Left lung (tissue), 10 donors: ENCODE measurements around the gene FBXL16. TPM values are rescaled to one million over a fixed set of nuclear protein-coding genes. Genes with fewer than 3 reads are reported as not detected.

ENCODE experiments used
- ATAC-seq: fragments of 200-7000 bp; cut with Tn5 transposase; one replicate; pipeline ENCODE4 v1.9.1; 2020; ENCODE audit warnings: moderate library complexity
- DNase-seq, 4 donors: peaks; one replicate each; pipeline ENCODE4 v3.0.0-alpha.2; 2013 to 2020
- H3K27ac ChIP-seq, 2 donors: fragments of 200-600 bp; sonication (generic) in 1 of 2; one replicate each; pipeline versions ENCODE4 v1.5.0 to v1.8.0; 2020 to 2021
- H3K27me3 ChIP-seq, 2 donors: fragments of 200-600 bp; sonication (generic) in 1 of 2; one replicate each; pipeline versions ENCODE4 v1.5.0 to v1.8.0; 2020 to 2021
- H3K36me3 ChIP-seq, 2 donors: fragments of 200-600 bp; sonication (generic) in 1 of 2; one replicate each; pipeline versions ENCODE4 v1.5.0 to v1.8.0; 2020 to 2021
- H3K4me1 ChIP-seq, 2 donors: fragments of 200-600 bp; one replicate each; pipeline ENCODE4 v1.8.0; 2021
- H3K4me3 ChIP-seq, 2 donors: fragments of 200-600 bp; sonication (generic) in 1 of 2; one replicate each; pipeline versions ENCODE4 v1.5.0 to v1.8.0; 2020 to 2021; ENCODE audit warnings: mild to moderate bottlenecking in 1 of 2
- H3K9me3 ChIP-seq, 2 donors: fragments of 200-600 bp; sonication (generic) in 1 of 2; one replicate each; pipeline versions ENCODE4 v1.5.0 to v1.8.0; 2020 to 2021
- intact Hi-C, 2 donors: fragments of 100-400 bp; cut with DNase I; formaldehyde crosslinking; loops; one replicate each; pipeline versions ENCODE4 v1.11.2 to v1.14.2; 2022
- polyA plus RNA-seq, 6 donors: library from polyadenylated mRNA; unstranded; fragments of 120-200 nt; gene quantifications; one replicate each; pipeline ENCODE4 v1.2.1, GENCODE V29; 2013; ENCODE audit not compliant: insufficient read length in 6 of 6
- total RNA-seq, 2 donors: library from RNA; stranded (reverse); fragmentation: NEBNext Ultra II Directional; extraction: Animal tissue kit (Norgen Biotek cat#: 25700); gene quantifications; one replicate each; pipeline ENCODE4 v1.2.1, GENCODE V29; 2021
- TF ChIP-seq, protein P1 (sequence below), 2 donors: fragments of 200-600 bp; sonication (generic) in 1 of 2; IDR thresholded peaks; one replicate each; pipeline versions ENCODE4 v1.5.0 to v1.8.0; 2021; ENCODE audit warnings: antibody characterized with exemption in 2 of 2
- donor health status: DM: no; HTN: yes; CAD: no.
- donor health status: DM: no; HTN: no; CAD: no.

The FBXL16 gene
- total and polyA plus RNA-seq, 8 donors: 0.48 to 5.7 (median 0.72) TPM

- TF ChIP-seq, protein P1, sequence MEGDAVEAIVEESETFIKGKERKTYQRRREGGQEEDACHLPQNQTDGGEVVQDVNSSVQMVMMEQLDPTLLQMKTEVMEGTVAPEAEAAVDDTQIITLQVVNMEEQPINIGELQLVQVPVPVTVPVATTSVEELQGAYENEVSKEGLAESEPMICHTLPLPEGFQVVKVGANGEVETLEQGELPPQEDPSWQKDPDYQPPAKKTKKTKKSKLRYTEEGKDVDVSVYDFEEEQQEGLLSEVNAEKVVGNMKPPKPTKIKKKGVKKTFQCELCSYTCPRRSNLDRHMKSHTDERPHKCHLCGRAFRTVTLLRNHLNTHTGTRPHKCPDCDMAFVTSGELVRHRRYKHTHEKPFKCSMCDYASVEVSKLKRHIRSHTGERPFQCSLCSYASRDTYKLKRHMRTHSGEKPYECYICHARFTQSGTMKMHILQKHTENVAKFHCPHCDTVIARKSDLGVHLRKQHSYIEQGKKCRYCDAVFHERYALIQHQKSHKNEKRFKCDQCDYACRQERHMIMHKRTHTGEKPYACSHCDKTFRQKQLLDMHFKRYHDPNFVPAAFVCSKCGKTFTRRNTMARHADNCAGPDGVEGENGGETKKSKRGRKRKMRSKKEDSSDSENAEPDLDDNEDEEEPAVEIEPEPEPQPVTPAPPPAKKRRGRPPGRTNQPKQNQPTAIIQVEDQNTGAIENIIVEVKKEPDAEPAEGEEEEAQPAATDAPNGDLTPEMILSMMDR (IDR thresholded peaks at IDR 0.05): peak; percentile 94 to 98
- no peaks in the 10 kb centered on the region for H3K9me3 ChIP-seq
- no peak overlapping the region for H3K27ac ChIP-seq
- intact Hi-C loops: loop anchor here in 1 of 2 donors (5.0 kb wide), 1 partner anchor 71 kb away; no protein-coding TSS in a partner anchor
- H3K36me3 ChIP-seq: no peaks in the 10 kb centered on the region
- peaks cover 17 to 94% of the 10 kb centered on the region in 2 donors for H3K27me3 ChIP-seq
- H3K4me3 ChIP-seq: no peak overlapping the region
- H3K4me1 ChIP-seq: peaks cover 11 to 36% of the 10 kb centered on the region in 2 donors
- ATAC-seq (peak; percentile 73), DNase-seq (peak in 3 of 4 donors; percentile 81 to 98 (median 84))
Observed at GRCh38 chr16:711548-712320, 6.1 kb upstream of the FBXL16 start.

- peaks cover 7 to 30% of the 10 kb centered on the region in 2 donors for H3K4me1 ChIP-seq
- no peak for DNase-seq
- intact Hi-C loops: loop anchor here in 1 of 2 donors (5.0 kb wide), 1 partner anchor 71 kb away; no protein-coding TSS in a partner anchor
- TF ChIP-seq, protein P1 (IDR thresholded peaks at IDR 0.05): no peak
- no peak for ATAC-seq
- H3K27me3 ChIP-seq: peaks cover 23 to 94% of the 10 kb centered on the region in 2 donors
- no peaks in the 10 kb centered on the region for H3K36me3 ChIP-seq
- H3K4me3 ChIP-seq: no peak overlapping the region
- no peaks in the 10 kb centered on the region for H3K9me3 ChIP-seq
- no peak overlapping the region for H3K27ac ChIP-seq
Observed at GRCh38 chr16:711084-711483, 5.5 kb upstream of the FBXL16 start.

DNA sequence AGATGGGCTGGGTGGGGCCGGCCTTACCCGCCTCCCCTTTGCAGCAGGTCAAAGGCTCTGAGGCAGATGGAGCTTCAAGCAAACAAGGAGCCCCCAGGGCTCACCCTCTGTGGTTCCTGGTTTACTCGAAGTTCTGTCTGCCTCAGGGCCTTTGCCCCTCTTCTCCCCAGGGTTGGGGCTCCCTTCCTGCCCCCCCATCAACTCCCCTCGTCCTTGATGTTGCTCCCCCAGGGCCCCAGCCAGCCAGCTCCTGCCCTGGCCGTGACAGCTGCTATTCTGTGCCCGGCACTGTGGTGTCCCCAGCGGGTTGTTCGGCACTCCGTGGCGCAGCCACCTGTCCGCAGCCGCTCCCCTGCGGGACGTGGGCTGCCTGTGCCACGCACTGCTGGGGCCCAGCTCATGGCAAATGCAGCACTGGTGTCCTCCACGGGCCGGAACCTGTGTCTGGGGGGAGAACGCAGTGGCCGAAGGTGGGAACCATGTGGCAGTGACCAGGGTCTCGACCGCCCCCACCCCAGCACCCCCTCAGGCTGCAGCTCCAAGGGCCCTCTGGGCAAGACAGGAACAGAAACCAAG lies 5.0 kb upstream of the FBXL16 start:
- Histone ChIP-seq H3K4me3 (no peak overlapping the region), H3K27ac (no peak overlapping the region), H3K36me3 (no peaks in the 10 kb centered on the region), H3K4me1 (peaks cover 3 to 25% of the 10 kb centered on the region in 2 donors), H3K27me3 (peaks cover 26 to 93% of the 10 kb centered on the region in 2 donors), H3K9me3 (no peaks in the 10 kb centered on the region)
- TF ChIP-seq, protein P1 (IDR thresholded peaks at IDR 0.05): no peak
- ATAC-seq: no peak
- intact Hi-C loops: loop anchor here in 1 of 2 donors (5.0 kb wide), 1 partner anchor 72 kb away; no protein-coding TSS in a partner anchor
- DNase-seq: no peak

GRCh38 chr16:709566-710499 lies 4.2 kb upstream of the FBXL16 start:
- H3K27ac ChIP-seq: no peak overlapping the region
- H3K36me3 ChIP-seq: no peaks in the 10 kb centered on the region
- no peaks in the 10 kb centered on the region for H3K9me3 ChIP-seq
- peaks cover 3 to 20% of the 10 kb centered on the region in 2 donors for H3K4me1 ChIP-seq
- TF ChIP-seq, protein P1 (IDR thresholded peaks at IDR 0.05): no peak
- peak in 1 of 4 donors; percentile 44 for DNase-seq
- intact Hi-C loops: loop anchor here in 1 of 2 donors (5.0 kb wide), 1 partner anchor 72 kb away; no protein-coding TSS in a partner anchor
- peaks cover 29 to 94% of the 10 kb centered on the region in 2 donors for H3K27me3 ChIP-seq
- no peak for ATAC-seq
- no peak overlapping the region for H3K4me3 ChIP-seq
